ENCODE results near the gene TNS3. TPM values are rescaled to one million over a fixed set of nuclear protein-coding genes. Genes with fewer than 3 reads are reported as not detected.

Gene TNS3
- total and polyA plus RNA-seq, 4 experiments from 2014 or later, result 0.11 to 3.2 (median 1.3) TPM; not detected in 1

- ChIA-PET CTCF (ENCODE audit: partially characterized antibody) (no interaction called here), POLR2A (ENCODE audit: partially characterized antibody) (no interaction called here)
- Histone ChIP-seq H3K27ac (ENCODE audit: low read depth, low read length) (no peak overlapping the region), H3K9me3 (ENCODE audit: control insufficient read depth in 1 of 2, low read length in 2 of 2) (no peaks in the 10 kb centered on the region), H3K27me3 (ENCODE audit: insufficient read depth, low read length) (no peaks in the 10 kb centered on the region), H3K4me1 (ENCODE audit: insufficient read depth, low read length) (no peaks in the 10 kb centered on the region), H3K36me3 (ENCODE audit: insufficient read depth, low read length) (no peaks in the 10 kb centered on the region), H3K4me3 (ENCODE audit: low read length in 2 of 2) (no peak overlapping the region)
- intact Hi-C loops (cut with micrococcal nuclease), result no loop called here
- no peak for DNase-seq
- no peaks in the 10 kb centered on the region for H3K36me3 Mint-ChIP-seq
- peaks cover 3% of the 10 kb centered on the region in 2 donors for H3K27me3 Mint-ChIP-seq
- no peaks in the 10 kb centered on the region for H3K4me1 Mint-ChIP-seq
- no peak overlapping the region for H3K4me3 Mint-ChIP-seq
- peaks cover 6 to 15% (median 9%) of the 10 kb centered on the region in 8 donors for H3K9me3 Mint-ChIP-seq
- no peak overlapping the region for H3K27ac Mint-ChIP-seq
Observed at GRCh38 chr7:47313564-47313963, 268.3 kb downstream of the TNS3 start.

- Histone ChIP-seq H3K9me3 (ENCODE audit: control insufficient read depth in 1 of 2, low read length in 2 of 2) (no peaks in the 10 kb centered on the region), H3K4me3 (ENCODE audit: low read length in 2 of 2) (no peak overlapping the region), H3K36me3 (ENCODE audit: insufficient read depth, low read length) (no peaks in the 10 kb centered on the region), H3K27ac (ENCODE audit: low read depth, low read length) (no peak overlapping the region), H3K27me3 (ENCODE audit: insufficient read depth, low read length) (no peaks in the 10 kb centered on the region), H3K4me1 (ENCODE audit: insufficient read depth, low read length) (no peaks in the 10 kb centered on the region)
- POLR2A ChIA-PET (ENCODE audit: partially characterized antibody), result no interaction called here
- H3K4me1 Mint-ChIP-seq, result no peaks in the 10 kb centered on the region
- H3K4me3 Mint-ChIP-seq, result no peak overlapping the region
- peaks cover 3% of the 10 kb centered on the region in 2 donors for H3K27me3 Mint-ChIP-seq
- H3K36me3 Mint-ChIP-seq, result no peaks in the 10 kb centered on the region
- peaks cover 3 to 20% (median 6%) of the 10 kb centered on the region in 8 donors for H3K9me3 Mint-ChIP-seq
- intact Hi-C loops (cut with micrococcal nuclease), result no loop called here
- DNase-seq, result no peak
- H3K27ac Mint-ChIP-seq, result no peak overlapping the region
- CTCF ChIA-PET (ENCODE audit: partially characterized antibody), result no interaction called here
Observed at GRCh38 chr7:47311891-47312290, 270.0 kb downstream of the TNS3 start.

DNA sequence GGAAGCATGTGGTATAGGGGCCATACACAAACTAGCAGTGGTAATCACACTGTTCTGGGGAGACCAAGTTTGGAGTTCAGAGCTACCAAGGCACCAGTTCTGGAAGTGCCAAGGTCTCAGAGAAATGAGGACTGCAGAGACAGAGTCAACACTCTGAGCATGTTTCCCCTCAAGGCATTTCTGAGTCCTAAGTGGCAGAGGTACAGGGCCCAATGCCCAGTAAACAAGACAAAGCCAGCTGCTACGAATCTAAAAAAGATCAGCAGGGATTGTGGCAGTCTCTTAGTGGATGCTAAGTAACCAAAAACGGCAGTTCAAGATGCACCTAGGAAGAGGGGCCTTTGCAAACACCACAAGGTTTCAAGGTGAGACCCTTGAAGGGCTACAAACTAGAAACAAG, 271.9 kb downstream of the TNS3 start:
- POLR2A ChIA-PET (ENCODE audit: partially characterized antibody), result no interaction called here
- no peak for DNase-seq
- Mint-ChIP-seq H3K4me1 (no peaks in the 10 kb centered on the region), H3K9me3 (peaks cover 0 to 20% (median 8%) of the 10 kb centered on the region in 8 donors), H3K27me3 (no peaks in the 10 kb centered on the region), H3K27ac (no peak overlapping the region), H3K36me3 (no peaks in the 10 kb centered on the region), H3K4me3 (no peak overlapping the region)
- intact Hi-C loops (cut with micrococcal nuclease), result no loop called here
- H3K4me1 ChIP-seq (ENCODE audit: insufficient read depth, low read length), result no peaks in the 10 kb centered on the region
- H3K4me3 ChIP-seq (ENCODE audit: low read length in 2 of 2), result no peak overlapping the region
- no peaks in the 10 kb centered on the region for H3K36me3 ChIP-seq (ENCODE audit: insufficient read depth, low read length)
- no peak overlapping the region for H3K27ac ChIP-seq (ENCODE audit: low read depth, low read length)
- no peaks in the 10 kb centered on the region for H3K27me3 ChIP-seq (ENCODE audit: insufficient read depth, low read length)
- H3K9me3 ChIP-seq (ENCODE audit: control insufficient read depth in 1 of 2, low read length in 2 of 2), result no peaks in the 10 kb centered on the region
- CTCF ChIA-PET (ENCODE audit: partially characterized antibody), result no interaction called here

DNA sequence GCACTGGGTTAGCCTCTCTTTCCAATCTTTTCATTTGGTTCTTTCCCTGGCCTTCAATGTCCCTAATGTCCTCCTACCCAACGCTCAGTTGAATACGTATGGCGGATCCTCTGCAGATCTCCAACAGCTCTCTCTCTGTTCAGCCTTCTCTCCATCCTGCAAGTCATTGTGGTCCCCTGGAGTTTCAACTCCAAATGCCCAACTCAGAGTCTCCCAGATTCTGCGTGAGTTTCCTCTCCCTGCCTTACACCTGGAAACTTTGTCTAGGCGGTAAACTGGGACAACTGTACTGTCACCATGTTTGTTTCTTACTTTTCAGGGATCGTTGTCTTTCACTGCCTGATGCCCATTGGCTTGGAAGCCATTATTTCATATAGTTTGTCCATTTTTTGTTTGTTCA, 273.1 kb downstream of the TNS3 start:
- Mint-ChIP-seq H3K27ac (no peak overlapping the region), H3K27me3 (no peaks in the 10 kb centered on the region), H3K4me3 (no peak overlapping the region), H3K36me3 (no peaks in the 10 kb centered on the region), H3K4me1 (no peaks in the 10 kb centered on the region), H3K9me3 (peaks cover 0 to 20% (median 8%) of the 10 kb centered on the region in 8 donors)
- Histone ChIP-seq H3K27ac (ENCODE audit: low read depth, low read length) (no peak overlapping the region), H3K9me3 (ENCODE audit: control insufficient read depth in 1 of 2, low read length in 2 of 2) (no peaks in the 10 kb centered on the region), H3K4me3 (ENCODE audit: low read length in 2 of 2) (no peak overlapping the region), H3K36me3 (ENCODE audit: insufficient read depth, low read length) (no peaks in the 10 kb centered on the region), H3K4me1 (ENCODE audit: insufficient read depth, low read length) (no peaks in the 10 kb centered on the region), H3K27me3 (ENCODE audit: insufficient read depth, low read length) (no peaks in the 10 kb centered on the region)
- no peak for DNase-seq
- intact Hi-C loops (cut with micrococcal nuclease), result no loop called here
- ChIA-PET CTCF (ENCODE audit: partially characterized antibody) (no interaction called here), POLR2A (ENCODE audit: partially characterized antibody) (no interaction called here)

DNA sequence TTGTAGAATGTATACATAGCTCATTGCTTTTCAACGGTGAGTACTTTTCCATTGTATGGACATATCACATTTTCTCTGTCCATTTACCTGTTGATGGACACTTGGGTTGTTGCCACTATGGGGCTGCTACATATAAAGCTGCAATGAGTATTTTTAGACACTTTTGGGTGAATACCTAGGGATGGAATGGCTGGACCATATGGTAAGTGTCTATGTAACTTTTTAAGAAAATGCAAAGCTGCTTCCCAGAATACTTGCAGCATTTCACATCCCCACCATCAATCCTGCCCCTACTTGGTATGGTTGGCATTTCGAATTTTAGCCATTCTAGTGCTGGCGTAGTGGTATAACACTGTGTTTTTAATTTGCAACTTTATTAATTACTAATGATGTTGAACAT, 274.6 kb downstream of the TNS3 start:
- Histone ChIP-seq H3K27me3 (ENCODE audit: insufficient read depth, low read length) (no peaks in the 10 kb centered on the region), H3K4me1 (ENCODE audit: insufficient read depth, low read length) (no peaks in the 10 kb centered on the region), H3K27ac (ENCODE audit: low read depth, low read length) (no peak overlapping the region), H3K36me3 (ENCODE audit: insufficient read depth, low read length) (no peaks in the 10 kb centered on the region), H3K4me3 (ENCODE audit: low read length in 2 of 2) (no peak overlapping the region), H3K9me3 (ENCODE audit: control insufficient read depth in 1 of 2, low read length in 2 of 2) (no peaks in the 10 kb centered on the region)
- POLR2A ChIA-PET (ENCODE audit: partially characterized antibody), result no interaction called here
- intact Hi-C loops (cut with micrococcal nuclease), result no loop called here
- CTCF ChIA-PET (ENCODE audit: partially characterized antibody), result no interaction called here
- DNase-seq, result no peak
- peaks cover 0 to 24% (median 8%) of the 10 kb centered on the region in 8 donors for H3K9me3 Mint-ChIP-seq
- no peak overlapping the region for H3K27ac Mint-ChIP-seq
- no peaks in the 10 kb centered on the region for H3K27me3 Mint-ChIP-seq
- H3K4me3 Mint-ChIP-seq, result no peak overlapping the region
- H3K36me3 Mint-ChIP-seq, result no peaks in the 10 kb centered on the region
- H3K4me1 Mint-ChIP-seq, result no peaks in the 10 kb centered on the region

- H3K27ac Mint-ChIP-seq, result no peak overlapping the region
- Histone ChIP-seq H3K27me3 (ENCODE audit: insufficient read depth, low read length) (no peaks in the 10 kb centered on the region), H3K4me1 (ENCODE audit: insufficient read depth, low read length) (no peaks in the 10 kb centered on the region), H3K4me3 (ENCODE audit: low read length in 2 of 2) (no peak overlapping the region), H3K9me3 (ENCODE audit: control insufficient read depth in 1 of 2, low read length in 2 of 2) (no peaks in the 10 kb centered on the region), H3K36me3 (ENCODE audit: insufficient read depth, low read length) (no peaks in the 10 kb centered on the region), H3K27ac (ENCODE audit: low read depth, low read length) (no peak overlapping the region)
- H3K9me3 Mint-ChIP-seq, result peaks cover under 1 to 15% (median 6%) of the 10 kb centered on the region in 8 donors
- no peaks in the 10 kb centered on the region for H3K27me3 Mint-ChIP-seq
- intact Hi-C loops (cut with micrococcal nuclease), result no loop called here
- CTCF ChIA-PET (ENCODE audit: partially characterized antibody), result no interaction called here
- no peaks in the 10 kb centered on the region for H3K4me1 Mint-ChIP-seq
- no peaks in the 10 kb centered on the region for H3K36me3 Mint-ChIP-seq
- no peak for DNase-seq
- POLR2A ChIA-PET (ENCODE audit: partially characterized antibody), result no interaction called here
- no peak overlapping the region for H3K4me3 Mint-ChIP-seq
Observed at GRCh38 chr7:47304727-47305719, 276.9 kb downstream of the TNS3 start.

- Histone ChIP-seq H3K4me3 (ENCODE audit: low read length in 2 of 2) (no peak overlapping the region), H3K27ac (ENCODE audit: low read depth, low read length) (no peak overlapping the region), H3K27me3 (ENCODE audit: insufficient read depth, low read length) (no peaks in the 10 kb centered on the region), H3K36me3 (ENCODE audit: insufficient read depth, low read length) (no peaks in the 10 kb centered on the region), H3K4me1 (ENCODE audit: insufficient read depth, low read length) (no peaks in the 10 kb centered on the region), H3K9me3 (ENCODE audit: control insufficient read depth in 1 of 2, low read length in 2 of 2) (no peaks in the 10 kb centered on the region)
- ChIA-PET CTCF (ENCODE audit: partially characterized antibody) (no interaction called here), POLR2A (ENCODE audit: partially characterized antibody) (no interaction called here)
- H3K9me3 Mint-ChIP-seq, result peaks cover 1 to 12% (median 3%) of the 10 kb centered on the region in 8 donors
- intact Hi-C loops (cut with micrococcal nuclease), result no loop called here
- H3K27ac Mint-ChIP-seq, result no peak overlapping the region
- H3K36me3 Mint-ChIP-seq, result no peaks in the 10 kb centered on the region
- H3K4me1 Mint-ChIP-seq, result no peaks in the 10 kb centered on the region
- no peaks in the 10 kb centered on the region for H3K27me3 Mint-ChIP-seq
- H3K4me3 Mint-ChIP-seq, result no peak overlapping the region
- DNase-seq, result no peak
Observed at GRCh38 chr7:47303695-47304453, 278.0 kb downstream of the TNS3 start.

Data from CD4-positive, alpha-beta memory T cell (primary cell).